HepG2 (cell line): ENCODE measurements around the gene RPL38. TPM values are rescaled to one million over a fixed set of nuclear protein-coding genes. Genes with fewer than 3 reads are reported as not detected.

Source experiments
- CSRNP2 ChIP-seq: sonication (generic); formaldehyde crosslinking; conservative IDR thresholded peaks from 2 replicates; pipeline ENCODE4 v1.8.0; 2022; ENCODE audit warnings: low read depth, missing genetic modification reagents
- MED8 ChIP-seq: sonication (generic); formaldehyde crosslinking; IDR thresholded peaks from 2 replicates; pipeline ENCODE4 v1.8.1; 2023; ENCODE audit warnings: mild to moderate bottlenecking, missing genetic modification reagents; ENCODE audit not compliant: insufficient replicate concordance
- PRDM10 ChIP-seq: sonication (generic); formaldehyde crosslinking; IDR thresholded peaks from 2 replicates; pipeline ENCODE4 v1.4.0; 2020; ENCODE audit warnings: low read depth, missing genetic modification reagents
- THAP7 ChIP-seq: sonication (generic); formaldehyde crosslinking; IDR thresholded peaks from 2 replicates; pipeline ENCODE4 v1.8.1; 2023; ENCODE audit warnings: mild to moderate bottlenecking, missing genetic modification reagents
- ZMYM3 ChIP-seq: sonication (generic); formaldehyde crosslinking; IDR thresholded peaks from 2 replicates; pipeline ENCODE4 v1.5.1; 2020; ENCODE audit warnings: mild to moderate bottlenecking, missing genetic modification reagents
- ZNF180 ChIP-seq: sonication (generic); formaldehyde crosslinking; IDR thresholded peaks from 2 replicates; pipeline ENCODE4 v1.4.0; 2020; ENCODE audit warnings: low read depth, missing genetic modification reagents, borderline replicate concordance
- ZNF580 ChIP-seq: IDR thresholded peaks from 2 replicates; pipeline ENCODE4 v1.6.1; 2016; ENCODE audit warnings: low read depth, borderline replicate concordance
- polyA plus RNA-seq, 8 experiments: library from polyadenylated mRNA; depleted of rRNA in 3 of 8; stranded (reverse) in 7 of 8; unstranded in 1 of 8; fragments of >200 nt; fragmentation: Illumina TruSeq in 4 of 8; extraction: Trizol in 4 of 8; gene quantifications; 2 replicates each; pipeline versions ENCODE4 v1.2.1 to v1.2.3, GENCODE V29; 2011 to 2016; ENCODE audit warnings: low read depth in 4 of 8, missing spikeins in 1 of 8, mixed read lengths in 1 of 8; ENCODE audit not compliant: insufficient read depth in 1 of 8
- total RNA-seq, 5 experiments: library from RNA; depleted of rRNA; stranded (reverse); fragments of >200 nt; fragmentation: Illumina TruSeq; extraction: Trizol; gene quantifications; 2 replicates each; pipeline ENCODE4 v1.2.3, GENCODE V29; 2016; ENCODE audit warnings: low read depth in 1 of 5

Gene RPL38
- total and polyA plus RNA-seq, 2 of the 13 experiments (the other 11 are each of a cell fraction or from before 2014, with no cell fraction given), result 2,370 to 2,372 TPM

GRCh38 chr17:74220219-74220618 lies 16.7 kb downstream of the RPL38 start (continued):
- TF ChIP-seq PRDM10 (CRISPR knock-in tag) (no peak), ZNF180 (no peak), ZMYM3 (CRISPR knock-in tag) (no peak), MED8 (CRISPR knock-in tag) (no peak), CSRNP2 (no peak), ZNF580 (CRISPR knock-in tag) (no peak), THAP7 (no peak)
